ENCODE results near the gene CEACAM21.

CEACAM21 gene

GRCh38 chr19:41569481-41570150 lies 6.3 kb upstream of the CEACAM21 start:
- no peaks in the 10 kb centered on the region for H3K79me2 ChIP-seq (ENCODE audit: low read length)
- H3K4me1 ChIP-seq (ENCODE audit: low read length): 0 out of 2 replicates have a peak, but pooled peaks cover 4% of the 10 kb centered on the region
- H3K4me3 ChIP-seq (ENCODE audit: low read length): no peak overlapping the region
- H3K27ac ChIP-seq (ENCODE audit: low read length): no peak overlapping the region
- no peaks in the 10 kb centered on the region for H4K20me1 ChIP-seq (ENCODE audit: insufficient read depth, low read length)
- H2AFZ ChIP-seq (ENCODE audit: low read depth, low read length): no peak overlapping the region
- no peak overlapping the region for H3K9ac ChIP-seq (ENCODE audit: low read length)
- no peak for TF ChIP-seq EZH2phosphoT487 (IDR thresholded peaks at IDR 0.05; ENCODE audit: low read depth)
- no peaks in the 10 kb centered on the region for H3K9me3 ChIP-seq (ENCODE audit: insufficient read depth, low read length)
- H3K27me3 ChIP-seq (ENCODE audit: low read depth, low read length): peaks cover 33% of the 10 kb centered on the region
- no peaks in the 10 kb centered on the region for H3K36me3 ChIP-seq (replicated peaks; ENCODE audit: low read depth, low read length)
- no peak overlapping the region for H3K4me2 ChIP-seq (ENCODE audit: low read length)

GRCh38 chr19:41570179-41570578 lies 5.8 kb upstream of the CEACAM21 start:
- Histone ChIP-seq H3K9me3 (ENCODE audit: insufficient read depth, low read length) (no peaks in the 10 kb centered on the region), H4K20me1 (ENCODE audit: insufficient read depth, low read length) (no peaks in the 10 kb centered on the region), H3K4me2 (ENCODE audit: low read length) (peak overlapping the region; percentile 51), H3K4me3 (ENCODE audit: low read length) (peak overlapping the region; percentile 31), H3K27me3 (ENCODE audit: low read depth, low read length) (peaks cover 33% of the 10 kb centered on the region), H2AFZ (ENCODE audit: low read depth, low read length) (peak overlapping the region; percentile 65), H3K27ac (ENCODE audit: low read length) (no peak overlapping the region), H3K9ac (ENCODE audit: low read length) (no peak overlapping the region), H3K36me3 (replicated peaks; ENCODE audit: low read depth, low read length) (no peaks in the 10 kb centered on the region), H3K4me1 (ENCODE audit: low read length) (0 out of 2 replicates have a peak, but pooled peaks cover 4% of the 10 kb centered on the region), H3K79me2 (ENCODE audit: low read length) (no peaks in the 10 kb centered on the region)
- TF ChIP-seq CTCF (IDR thresholded peaks at IDR 0.05; ENCODE audit: low read depth, low read length) (no peak), EZH2phosphoT487 (IDR thresholded peaks at IDR 0.05; ENCODE audit: low read depth) (no peak)

- H3K4me3 ChIP-seq (ENCODE audit: low read length): peak overlapping the region; percentile 31
- H3K27me3 ChIP-seq (ENCODE audit: low read depth, low read length): peaks cover 33% of the 10 kb centered on the region
- H3K79me2 ChIP-seq (ENCODE audit: low read length): no peaks in the 10 kb centered on the region
- H3K9ac ChIP-seq (ENCODE audit: low read length): no peak overlapping the region
- H3K4me2 ChIP-seq (ENCODE audit: low read length): peak overlapping the region; percentile 51
- no peak for TF ChIP-seq EZH2phosphoT487 (IDR thresholded peaks at IDR 0.05; ENCODE audit: low read depth)
- TF ChIP-seq CTCF (IDR thresholded peaks at IDR 0.05; ENCODE audit: low read depth, low read length): peak; percentile 95
- H3K9me3 ChIP-seq (ENCODE audit: insufficient read depth, low read length): no peaks in the 10 kb centered on the region
- H3K36me3 ChIP-seq (replicated peaks; ENCODE audit: low read depth, low read length): no peaks in the 10 kb centered on the region
- H3K27ac ChIP-seq (ENCODE audit: low read length): no peak overlapping the region
- peak overlapping the region; percentile 65 for H2AFZ ChIP-seq (ENCODE audit: low read depth, low read length)
- H4K20me1 ChIP-seq (ENCODE audit: insufficient read depth, low read length): no peaks in the 10 kb centered on the region
- peaks cover 7% of the 10 kb centered on the region for H3K4me1 ChIP-seq (ENCODE audit: low read length)
Observed at GRCh38 chr19:41570639-41571112, 5.3 kb upstream of the CEACAM21 start.

GRCh38 chr19:41577144-41577830 lies 1.3 kb downstream of the CEACAM21 start:
- H3K27me3 ChIP-seq (ENCODE audit: low read depth, low read length): peaks cover 5% of the 10 kb centered on the region; the same call in 1 of the 2 replicates
- TF ChIP-seq EZH2phosphoT487 (IDR thresholded peaks at IDR 0.05; ENCODE audit: low read depth): no peak
- TF ChIP-seq CTCF (IDR thresholded peaks at IDR 0.05; ENCODE audit: low read depth, low read length): no peak
- H3K36me3 ChIP-seq (replicated peaks; ENCODE audit: low read depth, low read length): no peaks in the 10 kb centered on the region
- H2AFZ ChIP-seq (ENCODE audit: low read depth, low read length): no peak overlapping the region
- H3K9me3 ChIP-seq (ENCODE audit: insufficient read depth, low read length): peaks cover 8% of the 10 kb centered on the region; the same call in 1 of the 2 replicates
- H3K4me3 ChIP-seq (ENCODE audit: low read length): no peak overlapping the region
- H3K79me2 ChIP-seq (ENCODE audit: low read length): no peaks in the 10 kb centered on the region
- no peaks in the 10 kb centered on the region for H4K20me1 ChIP-seq (ENCODE audit: insufficient read depth, low read length)
- peaks cover 11% of the 10 kb centered on the region for H3K4me1 ChIP-seq (ENCODE audit: low read length)
- no peak overlapping the region for H3K4me2 ChIP-seq (ENCODE audit: low read length)
- no peak overlapping the region for H3K27ac ChIP-seq (ENCODE audit: low read length)
- H3K9ac ChIP-seq (ENCODE audit: low read length): no peak overlapping the region
